GM12891 (cell line): ENCODE measurements around the gene ZNF593OS.

Experiments used
- PAX5 ChIP-seq: IDR thresholded peaks from 2 replicates; pipeline ENCODE4 v1.6.1; 2011; ENCODE audit warnings: low read length, moderate library complexity, mild to moderate bottlenecking; ENCODE audit not compliant: insufficient read depth, severe bottlenecking
- POLR2A ChIP-seq: IDR thresholded peaks from 2 replicates; pipeline ENCODE4 v1.6.1; 2011; ENCODE audit warnings: low read depth, low read length, control low read depth
- POLR2AphosphoS5 ChIP-seq: IDR thresholded peaks from 2 replicates; pipeline ENCODE4 v1.6.1; 2011; ENCODE audit warnings: low read depth, low read length, control low read depth
- SPI1 ChIP-seq: IDR thresholded peaks from 2 replicates; pipeline ENCODE4 v1.6.1; 2011; ENCODE audit warnings: low read depth, low read length, control low read depth
- TAF1 ChIP-seq: IDR thresholded peaks from 2 replicates; pipeline ENCODE4 v1.6.1; 2011; ENCODE audit warnings: low read depth, low read length, control low read depth

- TF ChIP-seq POLR2A (no peak), TAF1 (no peak), SPI1 (no peak), POLR2AphosphoS5 (no peak), PAX5 (no peak)
Measured at GRCh38 chr1:26187882-26188281, 16.2 kb upstream of the ZNF593OS start.
